HG02610 (cell line): ENCODE results near the gene CLSTN2.

Experiments
- ATAC-seq: cut with Tn5 transposase; IDR thresholded peaks from one replicate; pipeline ENCODE4 v1.9.1; 2021; ENCODE audit warnings: mild to moderate bottlenecking, moderate library complexity; ENCODE audit not compliant: unreplicated experiment

Gene CLSTN2

DNA sequence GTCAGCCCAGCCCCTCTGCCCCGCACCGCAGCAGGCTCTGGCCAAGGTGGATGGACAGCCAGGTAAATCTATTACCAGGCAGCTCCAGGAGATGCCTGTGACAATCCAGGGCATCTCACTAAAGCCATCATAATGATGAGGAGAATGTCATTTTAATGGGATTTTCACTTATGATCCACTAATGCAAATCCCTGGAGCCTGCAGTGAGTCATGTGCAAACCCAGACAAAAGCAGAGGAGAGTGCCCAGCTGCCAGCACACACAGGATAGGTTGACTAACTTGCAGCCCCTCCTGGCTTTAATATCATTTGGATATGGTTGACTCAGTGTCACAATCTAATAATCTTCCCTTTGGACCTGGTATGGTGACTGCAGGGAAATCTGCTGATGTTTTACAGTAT lies 536.0 kb downstream of the CLSTN2 start:
- no peak for ATAC-seq

DNA sequence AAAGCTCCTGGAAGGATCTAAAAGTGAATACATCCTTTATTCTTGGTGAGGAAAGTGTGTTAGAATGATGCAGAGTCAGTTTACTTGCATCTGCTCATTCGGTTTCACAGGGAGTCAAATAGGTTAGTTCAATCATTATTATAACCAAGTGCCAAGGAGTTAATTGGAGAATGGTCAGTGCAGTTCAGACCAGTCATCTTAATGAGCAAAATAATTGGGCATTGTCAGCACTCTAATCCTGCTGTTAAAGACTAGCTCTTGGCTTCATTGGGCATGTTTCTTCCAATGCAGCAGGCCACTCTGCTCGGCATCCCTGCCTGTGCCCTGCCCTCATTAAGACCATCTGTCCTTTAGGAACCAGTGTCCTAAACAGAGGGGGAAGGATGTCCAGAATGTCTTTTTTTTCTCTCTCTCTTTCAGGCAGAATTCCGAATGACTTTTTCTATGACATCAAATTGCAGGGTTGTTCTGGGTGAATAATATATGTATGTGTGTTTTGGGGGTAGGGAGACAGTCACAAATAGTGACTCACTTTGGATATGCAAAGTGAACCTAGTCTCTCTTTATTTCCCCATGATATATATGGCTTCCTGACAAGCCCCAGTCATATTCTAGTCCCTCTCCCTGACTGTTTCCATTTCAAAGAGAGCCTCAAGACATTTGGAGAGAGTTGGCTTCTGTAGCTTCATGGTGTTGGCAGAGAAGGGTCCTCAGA lies 537.5 kb downstream of the CLSTN2 start:
- ATAC-seq, result no peak

DNA sequence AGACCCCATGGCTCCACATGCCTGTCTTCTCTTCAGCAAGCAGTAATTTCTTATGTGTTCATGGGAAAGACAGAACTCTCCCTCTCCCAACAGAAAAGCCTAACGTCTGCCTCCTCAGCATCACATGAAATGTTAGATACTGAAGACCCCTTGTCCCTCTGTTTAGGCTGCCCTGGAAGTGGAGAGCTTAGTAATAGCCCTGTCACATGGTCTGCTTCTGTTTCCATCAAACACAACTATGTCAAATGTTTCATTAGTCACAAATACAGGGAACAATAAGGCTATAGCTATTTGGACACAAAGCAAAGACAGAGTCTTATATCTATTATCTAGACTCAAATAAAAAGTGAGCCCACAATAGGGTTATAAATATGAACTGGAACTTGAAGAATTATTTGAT lies 552.6 kb downstream of the CLSTN2 start:
- no peak for ATAC-seq

DNA sequence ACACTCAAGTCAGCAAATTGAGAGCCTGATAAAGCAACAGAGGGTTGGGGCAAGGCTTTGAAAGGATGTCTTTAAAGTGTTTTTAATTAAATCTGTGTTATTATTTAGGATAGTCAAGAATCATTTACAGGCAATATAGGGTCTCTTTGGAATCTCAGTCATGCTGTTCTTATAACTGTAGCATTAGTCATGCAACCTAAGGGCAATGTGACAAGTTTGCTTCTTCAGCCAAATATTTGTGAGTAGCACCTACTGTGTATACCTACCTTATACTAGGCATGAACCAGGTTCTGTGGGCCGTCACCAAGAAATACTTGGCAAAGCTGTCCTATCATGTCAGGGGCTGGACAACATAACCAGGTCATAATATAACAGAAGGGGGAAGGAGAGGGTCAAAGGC lies 558.3 kb downstream of the CLSTN2 start:
- no peak for ATAC-seq

DNA sequence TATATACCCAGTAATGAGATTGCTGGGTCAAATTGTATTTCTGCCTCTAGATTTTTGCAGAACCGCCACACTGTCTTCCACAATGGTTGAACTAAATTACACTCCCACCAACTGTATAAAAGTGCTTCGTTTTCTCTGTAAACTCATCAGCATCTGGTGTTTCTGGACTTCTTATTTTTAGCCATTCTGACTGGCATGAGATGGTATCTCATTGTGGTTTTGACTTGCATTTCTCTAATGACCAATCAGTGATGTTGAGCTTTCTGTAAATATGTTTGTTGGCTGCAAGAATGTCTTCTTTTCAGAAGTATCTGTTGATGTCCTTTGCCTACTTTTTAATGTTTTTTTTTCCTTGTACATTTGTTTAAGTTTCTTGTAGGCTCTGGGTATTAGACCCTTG lies 560.0 kb downstream of the CLSTN2 start:
- no peak for ATAC-seq

DNA sequence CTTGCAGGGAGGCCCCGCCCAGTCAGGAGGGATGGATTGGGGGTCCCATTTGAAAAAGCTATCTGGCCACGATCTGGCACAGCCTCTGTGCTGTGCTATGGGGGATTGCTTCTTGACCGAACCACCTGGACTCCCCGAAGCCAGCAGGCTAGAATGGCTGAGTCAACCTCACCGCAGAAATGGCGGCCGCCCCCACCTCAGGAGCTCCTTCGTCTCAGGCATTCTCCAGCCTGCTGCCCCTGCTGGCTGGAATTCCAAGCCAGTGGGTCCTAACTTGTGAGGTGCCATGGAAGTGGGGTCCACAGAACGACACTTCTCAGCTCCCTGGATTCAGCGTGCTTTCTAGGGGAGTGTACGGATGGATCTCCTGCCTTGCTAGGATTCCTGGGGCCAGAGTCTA lies 562.3 kb downstream of the CLSTN2 start:
- no peak for ATAC-seq

DNA sequence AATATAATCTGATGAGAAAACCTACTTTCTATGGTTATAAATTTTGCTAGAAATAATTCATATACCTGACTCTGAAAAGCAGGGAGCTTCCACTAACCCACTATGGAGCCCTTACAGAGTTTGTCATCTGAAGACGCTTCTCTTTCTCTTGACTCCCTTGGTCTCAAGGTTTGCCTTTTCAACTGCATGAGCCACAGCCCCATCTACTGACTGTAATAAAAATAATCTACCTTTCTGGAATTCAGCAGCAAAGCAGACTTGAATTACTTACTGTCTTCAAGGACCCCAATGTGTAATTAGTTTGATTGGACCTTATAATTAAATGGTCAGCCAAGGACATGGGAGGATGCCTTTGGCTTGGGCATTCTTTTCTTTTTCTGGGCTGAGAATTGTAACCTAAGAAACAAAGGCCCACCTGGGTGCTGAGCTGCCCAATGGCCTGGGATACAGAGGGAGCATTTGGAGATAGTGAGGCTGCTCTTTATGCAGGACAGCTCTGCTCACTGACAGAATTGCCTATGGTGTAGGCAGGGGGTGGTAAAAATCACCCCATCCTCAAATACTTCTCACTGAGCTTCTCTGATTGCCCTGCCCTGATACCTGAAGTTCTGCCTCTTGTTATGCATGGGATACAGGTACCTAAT lies 564.3 kb downstream of the CLSTN2 start:
- ATAC-seq, result no peak

DNA sequence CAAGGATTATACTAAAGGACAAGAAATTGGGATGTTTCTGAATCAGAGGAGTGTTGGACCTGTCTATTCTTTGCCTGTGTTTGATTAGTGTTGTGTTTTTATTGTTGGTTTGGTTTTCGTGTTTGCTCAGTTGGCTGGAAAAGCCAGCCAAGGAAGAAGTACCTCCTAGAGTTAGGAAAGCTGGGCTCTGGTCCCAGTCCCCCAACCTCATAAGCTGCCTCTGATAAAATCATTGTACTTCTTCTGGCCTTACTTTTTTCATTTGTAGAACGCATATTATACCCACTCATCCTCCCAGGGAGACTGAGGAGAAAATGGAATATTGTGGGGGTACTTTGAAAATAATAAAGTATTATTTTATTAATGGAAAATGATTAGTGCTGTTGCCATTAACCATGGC lies 565.5 kb downstream of the CLSTN2 start:
- no peak for ATAC-seq

DNA sequence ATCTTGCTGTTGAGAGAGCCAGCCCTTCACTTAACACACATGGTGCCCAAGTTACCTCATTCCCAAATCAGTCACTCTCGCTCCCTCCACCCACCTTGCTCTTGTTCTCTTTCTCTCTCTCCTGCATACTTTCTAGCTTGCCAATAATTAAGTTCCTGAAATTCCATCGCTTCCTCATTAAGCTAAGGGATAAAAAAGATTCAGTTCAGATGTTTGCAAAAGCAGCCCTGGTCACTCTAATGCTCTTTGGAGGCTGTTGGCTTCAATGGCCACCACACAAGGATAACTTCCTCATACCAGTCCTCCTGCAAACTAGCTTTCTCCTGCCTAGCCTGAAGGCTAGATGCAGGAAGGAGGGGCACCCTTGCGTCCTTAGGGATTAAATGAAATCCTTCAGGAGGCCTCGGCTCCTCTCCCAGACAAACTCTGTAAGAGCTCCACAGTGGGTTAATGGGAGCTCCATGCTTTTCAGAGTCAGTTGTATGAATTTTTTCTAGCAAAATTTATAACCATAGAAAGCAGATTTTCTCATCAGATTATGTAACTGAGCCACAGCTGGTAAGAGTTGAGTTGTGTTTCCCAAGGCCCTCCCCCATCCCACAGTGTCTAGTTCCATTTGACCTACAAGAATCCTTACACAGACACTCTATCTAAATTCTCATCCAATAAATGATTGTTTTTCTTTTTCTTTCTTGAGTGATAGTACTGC lies 566.2 kb downstream of the CLSTN2 start:
- no peak for ATAC-seq

DNA sequence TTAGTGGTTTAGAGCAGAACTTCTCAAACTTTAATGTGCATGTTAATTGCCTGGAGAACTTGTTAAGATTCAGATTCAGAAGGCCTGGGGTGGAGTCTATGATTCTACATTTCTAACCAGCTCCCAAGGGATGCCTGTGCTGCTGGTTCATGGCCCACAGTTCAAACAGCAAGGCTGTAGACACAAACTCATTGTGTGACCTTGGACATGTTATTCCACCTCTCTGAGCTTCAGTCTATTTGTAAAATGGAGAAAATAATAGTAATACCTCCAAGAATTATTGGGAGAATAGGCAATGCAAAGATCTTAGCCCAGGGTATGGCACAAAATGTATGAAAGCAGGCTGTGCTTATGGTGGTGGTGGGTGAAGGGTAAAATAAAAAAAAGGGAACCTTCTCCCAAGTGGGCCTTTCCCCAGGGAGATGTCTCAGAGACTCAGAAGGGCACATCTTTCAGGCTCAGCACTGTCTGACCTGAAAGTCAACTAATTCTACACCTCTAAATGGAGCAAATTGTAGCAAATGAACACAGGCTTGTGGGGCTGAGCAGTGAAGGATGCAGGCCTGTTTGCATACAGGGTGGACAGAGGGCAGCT lies 566.9 kb downstream of the CLSTN2 start:
- ATAC-seq, result no peak

DNA sequence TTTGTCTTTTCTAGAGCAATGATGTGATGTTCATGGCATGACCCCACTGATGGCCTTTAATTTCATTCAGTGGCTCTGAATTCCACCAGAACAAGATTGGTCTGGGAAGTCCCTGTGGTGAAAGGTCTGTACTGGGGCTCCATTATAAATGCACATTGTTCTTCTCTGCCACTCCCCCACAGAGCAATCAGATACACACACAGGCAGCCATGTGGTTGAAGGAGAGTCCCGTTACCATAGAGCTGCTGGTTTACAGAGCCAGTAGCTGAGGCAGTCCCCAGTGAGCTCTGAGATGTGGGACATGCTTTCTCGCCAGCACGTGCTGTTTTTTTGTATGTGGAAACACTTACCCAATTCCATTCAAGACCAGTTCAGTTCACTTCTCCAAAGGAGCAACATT lies 570.2 kb downstream of the CLSTN2 start:
- peak; percentile 92 for ATAC-seq

DNA sequence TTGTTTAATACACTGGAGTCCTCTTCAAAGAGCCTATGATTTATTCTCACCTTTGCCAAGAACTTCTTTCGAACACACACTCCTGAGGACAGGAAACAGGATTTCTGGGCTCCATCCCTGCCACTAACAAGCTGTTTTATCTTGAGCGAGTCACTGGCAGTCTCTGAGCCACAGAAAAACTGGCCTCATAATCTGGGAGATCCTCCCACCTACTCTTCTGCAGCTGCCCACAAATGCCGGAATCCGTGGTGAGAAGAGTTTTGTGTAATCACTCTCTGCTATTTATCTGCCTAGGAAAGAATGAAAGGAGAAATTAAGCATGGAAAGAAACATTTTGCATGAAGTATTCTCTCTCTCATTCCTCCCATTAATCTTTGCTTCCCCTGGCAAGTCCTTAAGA lies 570.9 kb downstream of the CLSTN2 start:
- ATAC-seq, result no peak

DNA sequence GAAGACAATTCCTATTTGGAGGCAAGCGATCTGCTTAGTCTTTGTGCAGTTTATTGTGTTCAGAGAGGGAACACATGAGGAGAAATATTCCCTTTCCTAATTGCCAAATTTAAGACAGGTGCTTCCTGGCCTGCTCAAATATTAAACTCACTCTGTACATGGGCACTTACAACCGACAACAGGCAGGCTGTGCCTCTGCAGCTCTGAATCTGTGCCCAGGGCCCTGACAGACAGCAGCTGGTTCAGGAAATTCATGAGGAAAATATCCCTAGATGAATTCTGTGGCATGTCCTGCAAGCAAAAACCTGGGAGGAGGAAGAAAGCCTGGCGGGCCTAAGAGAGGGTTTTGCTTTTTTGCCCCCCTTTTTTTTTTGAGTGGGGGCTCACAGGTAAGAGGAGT lies 573.6 kb downstream of the CLSTN2 start:
- ATAC-seq, result no peak

DNA sequence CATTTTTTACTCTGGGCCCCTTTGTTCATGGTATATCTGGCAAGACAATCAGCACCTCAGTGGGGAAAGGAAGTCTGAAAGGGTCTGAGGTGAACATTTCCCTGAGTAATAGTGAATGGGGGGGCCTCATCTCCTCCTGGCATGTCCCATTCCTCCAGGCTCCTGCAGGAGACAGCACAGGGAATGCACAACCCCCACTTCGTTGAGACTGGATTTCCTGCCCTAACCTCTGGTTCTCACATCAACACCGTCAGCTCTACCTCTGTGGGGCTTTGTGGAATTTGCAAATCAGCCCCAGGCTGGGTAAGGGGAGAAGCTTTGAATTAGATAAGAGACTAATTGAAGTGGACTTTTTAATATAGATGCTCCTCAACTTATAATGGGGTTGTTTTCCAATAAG lies 574.5 kb downstream of the CLSTN2 start:
- no peak for ATAC-seq

DNA sequence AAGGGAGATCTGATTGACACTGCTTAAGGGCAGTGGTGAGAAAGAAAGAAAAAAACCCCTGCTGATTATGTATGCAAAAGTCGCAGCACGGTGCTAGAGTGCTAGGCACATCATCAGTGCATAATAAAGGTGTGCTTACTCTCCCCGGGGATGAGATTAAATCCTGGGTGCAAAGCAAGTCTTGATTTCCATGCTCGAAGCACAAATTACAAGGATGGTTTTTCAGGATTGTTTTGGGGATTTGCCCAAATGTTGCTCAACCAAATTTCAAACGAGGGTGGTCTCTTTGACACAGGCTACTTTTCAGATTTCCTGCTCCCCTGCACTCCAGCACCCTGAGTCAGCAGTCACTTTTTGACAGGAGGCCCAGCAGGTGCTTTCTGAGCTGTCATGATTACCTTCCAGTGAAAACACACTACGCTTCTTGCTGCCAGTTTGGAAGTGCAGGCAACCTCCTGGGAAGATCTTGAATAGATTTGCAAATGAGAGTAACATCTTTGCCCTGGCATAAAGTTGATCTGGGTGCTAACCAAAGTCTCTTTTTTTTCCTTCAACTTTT lies 575.4 kb downstream of the CLSTN2 start:
- ATAC-seq, result no peak

DNA sequence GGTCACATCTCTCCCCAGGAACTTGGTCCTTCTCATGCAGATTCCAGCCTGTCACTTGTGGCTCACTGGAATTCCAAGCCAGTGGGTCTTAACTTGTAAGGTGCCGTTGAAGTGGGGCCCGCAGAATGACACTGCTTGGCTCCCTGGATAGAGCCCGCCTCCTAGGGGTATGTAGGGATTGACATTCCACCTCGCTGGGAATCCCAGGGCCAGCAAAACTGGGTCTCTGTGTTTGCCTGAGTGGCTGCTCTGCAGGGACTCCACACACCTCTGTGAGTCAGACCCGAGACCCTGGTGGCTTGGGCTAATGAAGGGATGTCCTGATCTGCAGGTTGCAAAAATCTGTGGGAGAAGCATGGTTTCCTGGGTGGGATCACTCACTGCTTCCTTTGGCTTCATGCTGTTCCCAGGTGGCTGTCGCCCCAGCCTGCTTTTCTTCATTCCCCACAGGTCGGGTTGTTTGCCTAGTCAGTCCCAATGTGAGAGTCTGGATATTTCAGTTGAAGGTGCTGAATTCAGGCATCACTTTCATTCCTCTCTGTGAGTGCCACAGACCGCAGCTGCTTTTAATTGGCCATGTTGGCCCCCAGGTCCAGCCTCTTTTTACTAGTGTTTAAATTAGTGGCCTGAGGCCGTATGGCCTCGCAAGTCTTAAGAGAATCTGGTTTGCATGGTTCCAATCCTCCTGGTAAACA lies 586.9 kb downstream of the CLSTN2 start:
- ATAC-seq, result no peak

DNA sequence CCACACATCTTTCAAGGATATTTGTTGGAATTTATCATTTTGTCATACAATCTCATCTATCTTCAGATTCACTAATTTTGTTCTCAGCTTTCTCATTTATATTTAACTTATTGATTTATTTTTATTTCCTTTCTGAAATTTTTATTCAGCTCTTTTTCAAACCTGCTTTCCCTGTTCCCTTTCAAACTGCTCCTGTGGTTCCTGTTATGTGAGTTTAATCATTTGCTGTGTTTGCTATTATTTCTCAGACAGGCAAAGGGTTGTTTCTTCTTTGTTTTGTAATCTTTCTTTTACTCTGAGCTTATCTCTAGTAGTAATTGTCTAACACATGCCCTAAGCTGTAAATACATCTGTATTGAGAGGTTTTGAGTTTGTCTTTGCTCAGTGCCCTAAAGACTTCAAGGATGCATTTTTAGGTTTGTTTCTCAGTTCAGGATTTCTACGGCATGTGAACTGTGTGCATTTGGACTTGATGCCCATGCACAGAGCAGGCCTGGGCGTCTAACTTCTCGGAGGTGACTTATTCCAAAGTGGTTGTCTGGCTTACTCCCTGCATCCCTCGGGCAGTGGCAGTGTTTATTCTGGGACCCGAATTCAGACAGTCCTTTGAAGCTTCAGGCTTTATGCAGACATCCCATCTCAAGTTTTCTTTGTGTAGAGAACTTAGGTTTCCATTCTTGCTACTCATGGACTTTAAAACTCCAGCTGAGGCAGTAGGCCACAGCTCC lies 587.8 kb downstream of the CLSTN2 start:
- no peak for ATAC-seq

DNA sequence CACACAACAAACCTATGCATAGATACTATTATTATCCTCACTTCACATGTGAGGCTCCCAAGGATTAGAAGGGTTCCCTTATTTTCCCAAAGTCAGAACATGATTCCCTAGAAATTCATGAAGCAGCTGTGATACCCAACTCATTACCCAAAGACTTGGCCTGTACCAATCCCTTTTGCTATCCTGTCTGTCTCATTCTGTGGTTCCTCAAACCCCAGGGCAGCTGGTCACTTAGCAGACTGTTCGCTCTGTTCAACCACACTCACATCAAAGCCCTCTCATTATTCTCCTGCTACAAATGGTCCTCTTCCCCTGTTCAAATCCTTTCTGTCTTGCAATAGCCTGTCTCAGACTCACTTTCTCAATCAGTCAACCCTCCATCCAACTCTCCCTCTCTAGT lies 588.6 kb downstream of the CLSTN2 start:
- ATAC-seq, result no peak

DNA sequence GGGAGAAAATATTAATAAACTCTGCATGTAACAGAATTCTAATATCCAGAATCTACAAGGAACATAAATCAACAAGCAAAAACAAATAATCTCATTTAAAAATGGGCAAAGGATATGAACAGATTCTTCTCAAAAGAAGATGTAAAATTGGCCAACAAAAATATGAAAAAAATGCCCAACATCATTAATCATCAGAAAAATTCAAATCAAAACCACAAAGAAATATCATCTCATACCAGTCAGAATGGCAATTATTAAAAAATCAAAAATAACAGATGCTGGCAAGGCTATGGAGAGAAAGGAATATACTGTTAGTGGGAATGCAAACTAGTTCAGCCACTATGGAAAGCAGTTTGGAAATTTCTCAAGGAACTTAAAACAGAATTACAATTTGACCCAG lies 592.2 kb downstream of the CLSTN2 start:
- ATAC-seq, result no peak

DNA sequence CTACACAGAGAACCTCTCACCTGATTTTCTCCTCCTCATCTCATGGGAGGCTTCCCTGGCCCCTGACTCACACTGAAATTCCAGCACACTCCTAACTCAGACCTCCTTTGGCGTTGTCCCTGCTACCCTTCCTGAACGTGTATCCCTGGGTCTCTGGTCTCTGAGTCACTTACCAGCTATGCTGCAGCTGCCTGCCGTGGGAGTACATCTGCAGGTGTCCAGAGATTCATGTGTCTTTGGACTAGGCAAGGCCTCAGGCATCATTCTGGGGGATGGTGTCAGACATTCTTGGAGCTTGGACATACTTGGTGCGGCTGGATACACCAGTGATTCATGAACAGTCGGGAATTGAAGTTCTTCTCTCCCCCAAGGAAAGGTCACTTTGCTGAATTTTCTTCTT lies 594.1 kb downstream of the CLSTN2 start:
- no peak for ATAC-seq
